HEK293T (cell line): ENCODE data around the gene FTL.

Experiments
- CTCF ChIA-PET: fragments of 350-600 bp; formaldehyde crosslinking; extraction: SDS; loops from one replicate; lab custom pipeline; 2021; ENCODE audit warnings: antibody characterized with exemption, inconsistent platforms; lab: Yijun Ruan, JAX
- POLR2A ChIA-PET: fragments of 350-600 bp; formaldehyde crosslinking; extraction: SDS; loops from one replicate; lab custom pipeline; 2020; ENCODE audit warnings: antibody characterized with exemption, inconsistent platforms; lab: Yijun Ruan, JAX
- DNase-seq: peaks from one replicate; pipeline ENCODE4 v3.0.0; 2012; ENCODE audit warnings: mixed read lengths; ENCODE audit errors: extremely low spot score
- ARNT ChIP-seq: fragments of 450-650 bp; IDR thresholded peaks from 2 replicates; pipeline ENCODE4 v1.6.1; 2017; ENCODE audit warnings: mild to moderate bottlenecking
- BHLHE40 ChIP-seq: fragments of 450-650 bp; IDR thresholded peaks from 2 replicates; pipeline ENCODE4 v1.6.1; 2016; ENCODE audit warnings: mild to moderate bottlenecking, moderate library complexity, borderline replicate concordance
- CTBP1 ChIP-seq: fragments of 450-650 bp; IDR thresholded peaks from 2 replicates; pipeline ENCODE4 v1.6.1; 2016; ENCODE audit warnings: borderline replicate concordance
- ELF4 ChIP-seq: fragments of 450-650 bp; IDR thresholded peaks from 2 replicates; pipeline ENCODE4 v1.6.1; 2017; ENCODE audit warnings: antibody characterized with exemption
- FOXA1 ChIP-seq: fragments of 450-650 bp; IDR thresholded peaks from 2 replicates; pipeline ENCODE4 v1.6.1; 2016; ENCODE audit warnings: mild to moderate bottlenecking
- FOXK2 ChIP-seq: fragments of 450-650 bp; IDR thresholded peaks from 2 replicates; pipeline ENCODE4 v1.6.1; 2016; ENCODE audit warnings: mild to moderate bottlenecking
- FOXM1 ChIP-seq: fragments of 450-650 bp; IDR thresholded peaks from 2 replicates; pipeline ENCODE4 v1.6.1; 2017; ENCODE audit warnings: mild to moderate bottlenecking, borderline replicate concordance
- HDGF ChIP-seq: fragments of 450-650 bp; IDR thresholded peaks from 2 replicates; pipeline ENCODE4 v1.6.1; 2017; ENCODE audit warnings: antibody characterized with exemption, borderline replicate concordance
- L3MBTL2 ChIP-seq: fragments of 450-650 bp; conservative IDR thresholded peaks from 2 replicates; pipeline ENCODE4 v1.6.1; 2016; ENCODE audit warnings: mild to moderate bottlenecking
- LEF1 ChIP-seq: fragments of 450-650 bp; IDR thresholded peaks from 2 replicates; pipeline ENCODE4 v1.6.1; 2017; ENCODE audit warnings: mild to moderate bottlenecking, borderline replicate concordance
- NFRKB ChIP-seq: fragments of 450-650 bp; IDR thresholded peaks from 2 replicates; pipeline ENCODE4 v1.6.1; 2016; ENCODE audit warnings: mild to moderate bottlenecking, moderate library complexity
- PKNOX1 ChIP-seq: fragments of 450-650 bp; IDR thresholded peaks from 2 replicates; pipeline ENCODE4 v1.6.1; 2016
- SP1 ChIP-seq: fragments of 450-650 bp; IDR thresholded peaks from 2 replicates; pipeline ENCODE4 v1.6.1; 2017
- SUZ12 ChIP-seq: fragments of 450-650 bp; IDR thresholded peaks from 2 replicates; pipeline ENCODE4 v1.6.1; 2016; ENCODE audit warnings: mild to moderate bottlenecking
- TARDBP ChIP-seq: fragments of 450-650 bp; IDR thresholded peaks from 2 replicates; pipeline ENCODE4 v1.6.1; 2016
- ZNF384 ChIP-seq: fragments of 450-650 bp; IDR thresholded peaks from 2 replicates; pipeline ENCODE4 v1.6.1; 2016

The FTL gene

GRCh38 chr19:48958006-48958405, 7.1 kb upstream of the FTL start:
- ChIA-PET POLR2A (no interaction called here), CTCF (no interaction called here)
- TF ChIP-seq L3MBTL2 (no peak), SP1 (no peak), TARDBP (no peak), NFRKB (no peak), HDGF (no peak), LEF1 (no peak), FOXM1 (no peak), FOXK2 (no peak), ARNT (no peak), SUZ12 (no peak), PKNOX1 (no peak), ZNF384 (no peak), CTBP1 (no peak), ELF4 (no peak), BHLHE40 (no peak), FOXA1 (no peak)
- no peak for DNase-seq

GRCh38 chr19:48959341-48960239, 5.5 kb upstream of the FTL start:
- POLR2A ChIA-PET: no interaction called here
- no peak for DNase-seq
- TF ChIP-seq L3MBTL2 (no peak), NFRKB (no peak), SUZ12 (no peak)
- CTCF ChIA-PET: interaction anchor here (0.6 to 0.9 kb wide), 2 partner anchors 11 to 114 kb away, joined by 3 read pairs; no protein-coding TSS in a partner anchor

GRCh38 chr19:48961051-48961649, 4.0 kb upstream of the FTL start:
- POLR2A ChIA-PET: interaction anchor here (1.3 to 1.5 kb wide), 2 partner anchors 87 to 89 kb away, joined by 6 to 9 read pairs; partner anchors contain the start of gene PPP1R15A
- TF ChIP-seq L3MBTL2 (0 out of 2 replicates have a peak, but pooled peaks have one; percentile 15), FOXM1 (no peak), NFRKB (no peak)
- DNase-seq: no peak
- CTCF ChIA-PET: interaction anchor here (1.1 to 1.6 kb wide), 2 partner anchors 10 to 166 kb away, joined by 3 to 7 read pairs; no protein-coding TSS in a partner anchor

GRCh38 chr19:48961673-48962028, 3.5 kb upstream of the FTL start:
- TF ChIP-seq CTBP1 (no peak), FOXM1 (no peak)
- ChIA-PET POLR2A (interaction anchor here (0.5 to 1.5 kb wide), 3 partner anchors 88 to 714 kb away, joined by 3 to 9 read pairs (median 6); partner anchors contain the start of gene PPP1R15A), CTCF (interaction anchor here (1.1 to 1.6 kb wide), 2 partner anchors 9 to 166 kb away, joined by 3 to 7 read pairs; no protein-coding TSS in a partner anchor)
- no peak for DNase-seq

- CTCF ChIA-PET: interaction anchor here (1.1 to 1.6 kb wide), 2 partner anchors 9 to 167 kb away, joined by 3 to 7 read pairs; no protein-coding TSS in a partner anchor
- TF ChIP-seq PKNOX1 (peak; percentile 23; the same call in 1 of the 2 replicates), ELF4 (no peak), ZNF384 (no peak)
- DNase-seq: no peak
- POLR2A ChIA-PET: interaction anchor here (0.5 to 1.5 kb wide), 3 partner anchors 88 to 714 kb away, joined by 3 to 9 read pairs (median 6); partner anchors contain the start of gene PPP1R15A
These were observed 2.9 kb upstream of the FTL start for GRCh38 chr19:48962029-48962848.

GRCh38 chr19:48962849-48963165, 2.3 kb upstream of the FTL start:
- DNase-seq: no peak
- CTCF ChIA-PET: no interaction called here
- POLR2A ChIA-PET: interaction anchor here (1.3 to 1.5 kb wide), 2 partner anchors 89 to 91 kb away, joined by 6 to 9 read pairs; partner anchors contain the start of gene PPP1R15A
- TF ChIP-seq FOXM1: no peak
- TF ChIP-seq TARDBP: no peak
- no peak for TF ChIP-seq PKNOX1
- TF ChIP-seq NFRKB: no peak
- TF ChIP-seq HDGF: no peak
- TF ChIP-seq SUZ12: no peak
- TF ChIP-seq ELF4: no peak
- no peak for TF ChIP-seq LEF1
- no peak for TF ChIP-seq ARNT
- TF ChIP-seq FOXA1: no peak
- TF ChIP-seq CTBP1: no peak
- no peak for TF ChIP-seq SP1
